HepG2 (cell line): Measurements from ENCODE around the gene PLS1. TPM values are rescaled to one million over a fixed set of nuclear protein-coding genes. Genes with fewer than 3 reads are reported as not detected.

Experiments
- DPF2 ChIP-seq: sonication (generic); formaldehyde crosslinking; IDR thresholded peaks from 2 replicates; pipeline ENCODE4 v1.4.0; 2020; ENCODE audit warnings: mild to moderate bottlenecking, low read depth, missing genetic modification reagents, borderline replicate concordance
- ERF ChIP-seq: IDR thresholded peaks from 2 replicates; pipeline ENCODE4 v1.6.1; 2018; ENCODE audit warnings: missing biosample characterization, missing genetic modification reagents
- IRX3 ChIP-seq: sonication (generic); formaldehyde crosslinking; IDR thresholded peaks from 2 replicates; pipeline ENCODE4 v1.8.1; 2023; ENCODE audit warnings: mild to moderate bottlenecking, low read depth, missing genetic modification reagents, borderline replicate concordance
- KDM5B ChIP-seq: sonication (generic); formaldehyde crosslinking; IDR thresholded peaks from 2 replicates; pipeline ENCODE4 v1.4.0; 2020; ENCODE audit warnings: missing genetic modification reagents, mild to moderate bottlenecking, borderline replicate concordance
- KLF9 ChIP-seq: IDR thresholded peaks from 2 replicates; pipeline ENCODE4 v1.6.1; 2016; ENCODE audit warnings: low read depth
- NPAS2 ChIP-seq: sonication (generic); formaldehyde crosslinking; IDR thresholded peaks from 2 replicates; pipeline ENCODE4 v1.8.0; 2022; ENCODE audit warnings: mild to moderate bottlenecking, missing genetic modification reagents, borderline replicate concordance
- NR2F6 ChIP-seq, 2 experiments: IDR thresholded peaks; 2 replicates each; pipeline ENCODE4 v1.6.1; 2016; ENCODE audit warnings: antibody characterized with exemption in 1 of 2, mild to moderate bottlenecking in 1 of 2
- TCF7L2 ChIP-seq: IDR thresholded peaks from 2 replicates; pipeline ENCODE4 v1.6.1; 2011; ENCODE audit warnings: mild to moderate bottlenecking, low read depth, low read length, moderate library complexity
- XBP1 ChIP-seq: sonication (generic); formaldehyde crosslinking; IDR thresholded peaks from 2 replicates; pipeline ENCODE4 v1.5.0; 2020; ENCODE audit warnings: missing genetic modification reagents
- ZNF12 ChIP-seq: sonication (generic); formaldehyde crosslinking; IDR thresholded peaks from 2 replicates; pipeline ENCODE4 v1.5.0; 2020; ENCODE audit warnings: missing genetic modification reagents
- ZNF251 ChIP-seq: sonication (generic); formaldehyde crosslinking; IDR thresholded peaks from 2 replicates; pipeline ENCODE4 v1.9.0; 2021; ENCODE audit warnings: mild to moderate bottlenecking, missing genetic modification reagents
- ZNF558 ChIP-seq: sonication (generic); formaldehyde crosslinking; IDR thresholded peaks from 2 replicates; pipeline ENCODE4 v1.9.0; 2022; ENCODE audit warnings: mild to moderate bottlenecking, missing genetic modification reagents, borderline replicate concordance
- ZNF563 ChIP-seq: sonication (generic); formaldehyde crosslinking; IDR thresholded peaks from 2 replicates; pipeline ENCODE4 v1.8.0; 2022; ENCODE audit warnings: mild to moderate bottlenecking, moderate library complexity, missing genetic modification reagents
- ZNF7 ChIP-seq: IDR thresholded peaks from 2 replicates; pipeline ENCODE4 v1.6.1; 2016; ENCODE audit warnings: missing biosample characterization, missing genetic modification reagents
- ZNF792 ChIP-seq: IDR thresholded peaks from 2 replicates; pipeline ENCODE4 v1.6.1; 2016
- ZNF83 ChIP-seq: sonication (generic); formaldehyde crosslinking; IDR thresholded peaks from 2 replicates; pipeline ENCODE4 v1.4.0; 2020; ENCODE audit warnings: missing genetic modification reagents, mild to moderate bottlenecking, borderline replicate concordance
- ZNF878 ChIP-seq: sonication (generic); formaldehyde crosslinking; IDR thresholded peaks from 2 replicates; pipeline ENCODE4 v1.8.1; 2023; ENCODE audit warnings: mild to moderate bottlenecking, missing genetic modification reagents, moderate library complexity
- polyA plus RNA-seq, 8 experiments: library from polyadenylated mRNA; depleted of rRNA in 3 of 8; stranded (reverse) in 7 of 8; unstranded in 1 of 8; fragments of >200 nt; fragmentation: Illumina TruSeq in 4 of 8; extraction: Trizol in 4 of 8; gene quantifications; 2 replicates each; pipeline versions ENCODE4 v1.2.1 to v1.2.3, GENCODE V29; 2011 to 2016; ENCODE audit warnings: low read depth in 4 of 8, missing spikeins in 1 of 8, mixed read lengths in 1 of 8; ENCODE audit not compliant: insufficient read depth in 1 of 8
- total RNA-seq, 5 experiments: library from RNA; depleted of rRNA; stranded (reverse); fragments of >200 nt; fragmentation: Illumina TruSeq; extraction: Trizol; gene quantifications; 2 replicates each; pipeline ENCODE4 v1.2.3, GENCODE V29; 2016; ENCODE audit warnings: low read depth in 1 of 5
- TF ChIP-seq, protein P1 (sequence below): sonication (generic); formaldehyde crosslinking; conservative IDR thresholded peaks from 2 replicates; pipeline ENCODE4 v1.4.0; 2020; ENCODE audit warnings: missing genetic modification reagents
- TF ChIP-seq, protein P2 (sequence below): IDR thresholded peaks from 2 replicates; pipeline ENCODE4 v1.6.1; 2018; ENCODE audit warnings: missing genetic modification reagents, mild to moderate bottlenecking, missing compliant biosample characterization
- TF ChIP-seq, protein P3 (sequence below): sonication (generic); formaldehyde crosslinking; IDR thresholded peaks from 2 replicates; pipeline ENCODE4 v1.4.0; 2020; ENCODE audit warnings: low read depth, mild to moderate bottlenecking, missing genetic modification reagents
- TF ChIP-seq, protein P4 (sequence below): sonication (generic); formaldehyde crosslinking; IDR thresholded peaks from 2 replicates; pipeline ENCODE4 v1.8.1; 2022; ENCODE audit warnings: mild to moderate bottlenecking, missing genetic modification reagents

Gene PLS1
- total and polyA plus RNA-seq, 2 of the 13 experiments (the other 11 are each of a cell fraction or from before 2014, with no cell fraction given) = 11.2 to 21.1 TPM

DNA sequence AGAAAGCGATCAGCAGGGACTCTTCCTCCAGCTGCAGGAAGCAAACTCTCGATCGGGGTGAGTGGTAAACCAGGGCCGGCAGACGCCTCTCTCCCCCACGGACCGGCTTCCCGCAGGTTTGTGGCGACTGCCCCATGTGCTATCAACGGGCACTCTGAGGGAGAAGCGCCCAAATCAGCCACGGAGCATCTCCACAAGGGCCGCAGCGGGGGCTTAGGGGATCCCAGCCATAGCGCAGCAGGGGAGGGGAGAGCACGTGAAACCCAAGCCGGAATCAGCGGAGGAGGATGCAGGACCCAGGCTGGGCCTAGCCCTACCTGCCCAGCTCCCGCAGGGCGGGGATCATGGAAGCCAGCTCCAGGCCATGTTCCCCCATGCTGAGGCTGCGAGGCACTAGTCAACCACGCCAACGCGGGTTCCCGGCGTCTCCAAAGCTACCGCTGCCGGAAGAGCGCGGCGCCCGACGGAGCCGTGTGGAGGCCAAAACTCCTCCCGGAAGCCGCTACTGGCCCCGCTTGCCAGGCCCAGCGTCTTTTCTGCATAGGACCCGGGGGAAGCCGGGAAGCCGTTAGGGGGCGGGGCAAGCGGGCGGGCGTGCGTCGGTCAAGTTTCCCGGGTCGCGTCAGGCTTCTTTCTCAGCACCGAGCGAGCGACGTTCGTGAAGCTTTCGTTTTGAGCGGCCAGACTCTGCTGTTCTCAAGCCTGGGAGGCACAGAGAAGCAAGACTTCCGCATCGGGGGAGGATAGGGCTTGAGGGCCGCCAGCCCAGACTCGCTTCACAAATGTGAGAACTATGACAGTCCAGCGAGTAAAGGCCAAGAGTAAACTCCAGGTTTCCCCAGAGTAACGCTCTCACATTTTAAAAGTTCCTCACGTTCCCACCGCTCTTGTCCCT lies 17.6 kb upstream of the PLS1 start, which contains the start of gene ATR (continued):
- peak; percentile 64; the same call in 1 of the 2 replicates for TF ChIP-seq ZNF563 (CRISPR knock-in tag)
- peak; percentile 98 for TF ChIP-seq ZNF792 (CRISPR knock-in tag)
- TF ChIP-seq, protein P1, sequence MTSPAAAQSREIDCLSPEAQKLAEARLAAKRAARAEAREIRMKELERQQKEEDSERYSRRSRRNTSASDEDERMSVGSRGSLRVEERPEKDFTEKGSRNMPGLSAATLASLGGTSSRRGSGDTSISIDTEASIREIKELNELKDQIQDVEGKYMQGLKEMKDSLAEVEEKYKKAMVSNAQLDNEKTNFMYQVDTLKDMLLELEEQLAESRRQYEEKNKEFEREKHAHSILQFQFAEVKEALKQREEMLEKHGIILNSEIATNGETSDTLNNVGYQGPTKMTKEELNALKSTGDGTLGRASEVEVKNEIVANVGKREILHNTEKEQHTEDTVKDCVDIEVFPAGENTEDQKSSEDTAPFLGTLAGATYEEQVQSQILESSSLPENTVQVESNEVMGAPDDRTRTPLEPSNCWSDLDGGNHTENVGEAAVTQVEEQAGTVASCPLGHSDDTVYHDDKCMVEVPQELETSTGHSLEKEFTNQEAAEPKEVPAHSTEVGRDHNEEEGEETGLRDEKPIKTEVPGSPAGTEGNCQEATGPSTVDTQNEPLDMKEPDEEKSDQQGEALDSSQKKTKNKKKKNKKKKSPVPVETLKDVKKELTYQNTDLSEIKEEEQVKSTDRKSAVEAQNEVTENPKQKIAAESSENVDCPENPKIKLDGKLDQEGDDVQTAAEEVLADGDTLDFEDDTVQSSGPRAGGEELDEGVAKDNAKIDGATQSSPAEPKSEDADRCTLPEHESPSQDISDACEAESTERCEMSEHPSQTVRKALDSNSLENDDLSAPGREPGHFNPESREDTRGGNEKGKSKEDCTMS (CRISPR knock-in tag) = 0 out of 2 replicates have a peak, but pooled peaks have one; percentile 65
- TF ChIP-seq NPAS2 (CRISPR knock-in tag) = peak; percentile 61; the same call in 1 of the 2 replicates
- TF ChIP-seq XBP1 (CRISPR knock-in tag) = no peak; the same call in 1 of the 2 replicates
- no peak for TF ChIP-seq ZNF7 (CRISPR knock-in tag)
- no peak; the same call in 1 of the 2 replicates for TF ChIP-seq ZNF83 (CRISPR knock-in tag)
- peak; percentile 96; the same call in 1 of the 2 replicates for TF ChIP-seq KDM5B (CRISPR knock-in tag)
- TF ChIP-seq, protein P2, sequence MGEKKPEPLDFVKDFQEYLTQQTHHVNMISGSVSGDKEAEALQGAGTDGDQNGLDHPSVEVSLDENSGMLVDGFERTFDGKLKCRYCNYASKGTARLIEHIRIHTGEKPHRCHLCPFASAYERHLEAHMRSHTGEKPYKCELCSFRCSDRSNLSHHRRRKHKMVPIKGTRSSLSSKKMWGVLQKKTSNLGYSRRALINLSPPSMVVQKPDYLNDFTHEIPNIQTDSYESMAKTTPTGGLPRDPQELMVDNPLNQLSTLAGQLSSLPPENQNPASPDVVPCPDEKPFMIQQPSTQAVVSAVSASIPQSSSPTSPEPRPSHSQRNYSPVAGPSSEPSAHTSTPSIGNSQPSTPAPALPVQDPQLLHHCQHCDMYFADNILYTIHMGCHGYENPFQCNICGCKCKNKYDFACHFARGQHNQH (CRISPR knock-in tag) = peak; percentile 98
- no peak; the same call in 1 of the 2 replicates for TF ChIP-seq ZNF12 (CRISPR knock-in tag)
- peak; percentile 99; the same call in 1 of the 2 replicates for TF ChIP-seq ERF (CRISPR knock-in tag)
- TF ChIP-seq ZNF558 = peak; percentile 80; the same call in 1 of the 2 replicates
- TF ChIP-seq ZNF251 = no peak
- peak; percentile 47; the same call in 1 of the 2 replicates for TF ChIP-seq KLF9 (CRISPR knock-in tag)
- TF ChIP-seq TCF7L2 = no peak
- peak; percentile 33; the same call in 1 of the 2 replicates for TF ChIP-seq NR2F6 (IDR thresholded peaks at IDR 0.05)
- TF ChIP-seq NR2F6 (CRISPR knock-in tag; IDR thresholded peaks at IDR 0.05) = peak; percentile 71
- TF ChIP-seq DPF2 (CRISPR knock-in tag) = no peak
- peak; percentile 94; the same call in 1 of the 2 replicates for TF ChIP-seq IRX3 (CRISPR knock-in tag)
- TF ChIP-seq, protein P3, sequence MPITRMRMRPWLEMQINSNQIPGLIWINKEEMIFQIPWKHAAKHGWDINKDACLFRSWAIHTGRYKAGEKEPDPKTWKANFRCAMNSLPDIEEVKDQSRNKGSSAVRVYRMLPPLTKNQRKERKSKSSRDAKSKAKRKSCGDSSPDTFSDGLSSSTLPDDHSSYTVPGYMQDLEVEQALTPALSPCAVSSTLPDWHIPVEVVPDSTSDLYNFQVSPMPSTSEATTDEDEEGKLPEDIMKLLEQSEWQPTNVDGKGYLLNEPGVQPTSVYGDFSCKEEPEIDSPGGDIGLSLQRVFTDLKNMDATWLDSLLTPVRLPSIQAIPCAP (CRISPR knock-in tag) = no peak; the same call in 1 of the 2 replicates
- TF ChIP-seq ZNF878 (CRISPR knock-in tag) = peak; percentile 98
- TF ChIP-seq, protein P4, sequence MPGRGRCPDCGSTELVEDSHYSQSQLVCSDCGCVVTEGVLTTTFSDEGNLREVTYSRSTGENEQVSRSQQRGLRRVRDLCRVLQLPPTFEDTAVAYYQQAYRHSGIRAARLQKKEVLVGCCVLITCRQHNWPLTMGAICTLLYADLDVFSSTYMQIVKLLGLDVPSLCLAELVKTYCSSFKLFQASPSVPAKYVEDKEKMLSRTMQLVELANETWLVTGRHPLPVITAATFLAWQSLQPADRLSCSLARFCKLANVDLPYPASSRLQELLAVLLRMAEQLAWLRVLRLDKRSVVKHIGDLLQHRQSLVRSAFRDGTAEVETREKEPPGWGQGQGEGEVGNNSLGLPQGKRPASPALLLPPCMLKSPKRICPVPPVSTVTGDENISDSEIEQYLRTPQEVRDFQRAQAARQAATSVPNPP (CRISPR knock-in tag) = peak; percentile 89
